AML-193 (cell line): ENCODE measurements around the gene SCUBE1.

Experiments
- DNase-seq, 2 experiments: peaks; one replicate each; lab custom pipeline; 2025; lab: John Stamatoyannopoulos, UW

The SCUBE1 gene

DNA sequence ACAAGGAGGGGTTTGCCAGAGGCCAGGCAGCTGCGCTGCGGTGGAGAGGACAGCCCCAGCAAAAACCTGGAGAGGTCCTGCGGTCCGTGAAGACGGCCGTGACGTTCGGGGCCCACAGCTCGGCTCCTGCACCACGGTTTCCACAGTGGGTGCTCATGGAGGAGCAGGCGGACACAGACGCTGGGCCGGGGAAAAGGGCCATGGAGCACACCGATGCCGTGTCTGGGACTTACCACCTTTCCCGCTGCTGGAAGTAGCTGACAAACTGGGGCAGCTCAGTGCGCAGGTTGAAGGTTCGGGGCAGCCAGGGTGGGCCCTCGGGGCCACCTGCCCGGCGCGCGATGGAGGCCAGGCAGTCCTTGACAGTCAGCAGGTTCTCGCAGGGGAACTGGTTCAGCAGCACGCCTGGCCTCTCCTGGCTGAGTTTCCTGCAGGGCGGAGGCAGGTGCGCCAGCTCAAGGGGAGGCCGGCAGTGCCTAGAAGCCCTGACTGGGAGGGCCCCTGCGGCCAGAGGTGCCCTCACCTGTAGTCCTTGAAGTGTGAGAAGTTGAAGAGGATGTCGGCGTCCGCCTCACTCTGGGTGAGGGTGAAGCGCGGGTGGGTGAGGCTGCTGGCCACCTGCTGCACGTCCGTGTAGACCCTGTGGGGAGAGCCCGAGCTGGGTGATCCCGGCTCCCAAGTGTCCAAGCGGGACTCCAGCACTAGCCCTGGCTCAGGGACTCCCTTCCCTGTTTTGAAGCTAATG lies 169.0 kb downstream of the SCUBE1 start:
- no peak for DNase-seq

DNA sequence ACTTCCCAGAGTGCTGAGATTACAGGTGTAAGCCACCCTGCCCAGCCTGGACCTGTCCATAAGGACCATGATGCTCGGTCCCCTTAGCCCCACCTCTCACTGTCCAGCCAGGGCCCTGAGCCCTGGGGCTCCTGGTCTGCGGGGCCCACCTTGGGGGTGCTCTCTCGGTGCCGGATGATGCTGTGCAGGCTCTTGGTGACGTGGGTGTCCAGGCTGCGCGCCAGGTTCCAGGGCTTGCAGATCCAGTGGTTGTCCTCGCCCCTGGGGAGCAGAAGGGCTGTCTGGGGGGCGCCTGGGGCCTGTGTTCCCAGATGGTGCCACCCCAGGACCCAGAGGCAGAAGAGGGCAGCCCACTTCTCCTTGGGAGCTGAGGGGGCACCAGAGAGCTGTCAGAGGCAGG lies 169.6 kb downstream of the SCUBE1 start:
- DNase-seq, result no peak

- DNase-seq, result no peak
These were observed 171.0 kb downstream of the SCUBE1 start for GRCh38 chr22:43172191-43172590.

GRCh38 chr22:43171607-43172006 lies 171.6 kb downstream of the SCUBE1 start:
- no peak for DNase-seq

DNA sequence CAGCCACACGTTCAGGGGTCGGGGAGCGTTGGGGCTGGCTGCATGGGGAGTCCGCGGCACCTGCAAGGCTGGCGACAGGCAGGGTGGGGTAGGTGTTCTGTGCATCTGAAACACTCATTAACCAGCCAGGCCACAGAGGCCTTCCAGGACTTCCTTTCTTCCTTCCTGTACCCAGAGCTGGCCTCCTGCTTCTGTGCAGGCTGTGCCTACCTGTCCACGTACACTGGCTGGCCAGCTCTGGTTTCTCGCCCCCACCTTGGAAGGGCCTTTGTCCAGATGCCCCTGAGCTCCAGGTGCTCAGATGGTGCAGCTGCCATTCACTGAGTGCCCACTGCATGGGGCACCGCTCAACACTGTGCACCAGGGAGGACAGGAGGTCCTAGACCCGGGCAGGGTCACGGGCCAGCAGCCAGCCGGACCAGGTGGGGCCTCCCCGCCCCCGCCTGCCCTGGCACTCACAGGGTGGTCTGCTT lies 172.1 kb downstream of the SCUBE1 start:
- no peak for DNase-seq

GRCh38 chr22:43170131-43170480 lies 173.1 kb downstream of the SCUBE1 start:
- DNase-seq, result no peak

GRCh38 chr22:43169310-43170130 lies 173.7 kb downstream of the SCUBE1 start:
- DNase-seq, result no peak

- no peak for DNase-seq
These were observed 174.5 kb downstream of the SCUBE1 start for GRCh38 chr22:43168471-43169309.

DNA sequence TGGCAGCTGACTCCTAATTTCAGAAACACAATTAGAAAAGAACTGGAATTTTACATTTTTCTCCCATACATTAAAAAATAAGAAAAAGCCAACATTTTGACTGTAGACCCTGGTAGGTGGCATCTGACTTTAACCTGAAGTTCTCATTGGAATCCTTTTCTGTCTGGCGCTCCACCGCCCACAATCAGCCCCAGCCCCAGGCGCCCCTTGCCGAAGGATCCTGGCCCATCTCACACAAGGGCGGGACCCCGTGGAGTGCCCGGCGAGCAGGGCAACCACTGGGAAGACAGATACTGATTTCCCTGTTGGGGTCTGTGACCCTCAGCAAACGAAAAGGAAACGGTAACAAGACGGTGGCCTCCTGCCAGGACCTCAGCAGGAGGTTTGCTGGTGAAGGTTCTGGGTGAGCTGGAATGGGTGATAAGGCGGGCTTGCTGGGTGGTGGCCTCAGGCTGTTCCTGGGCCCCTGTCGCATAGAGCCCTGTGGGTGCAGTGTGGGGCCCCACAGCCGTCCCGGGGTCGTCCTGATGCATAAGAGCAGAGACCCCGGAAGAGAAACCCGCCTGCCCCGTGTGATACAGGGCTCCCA lies 176.1 kb downstream of the SCUBE1 start:
- DNase-seq, result no peak

- DNase-seq, result no peak
These were observed 176.8 kb downstream of the SCUBE1 start for GRCh38 chr22:43166132-43166930.

GRCh38 chr22:43164636-43165035 lies 178.5 kb downstream of the SCUBE1 start:
- no peak for DNase-seq

DNA sequence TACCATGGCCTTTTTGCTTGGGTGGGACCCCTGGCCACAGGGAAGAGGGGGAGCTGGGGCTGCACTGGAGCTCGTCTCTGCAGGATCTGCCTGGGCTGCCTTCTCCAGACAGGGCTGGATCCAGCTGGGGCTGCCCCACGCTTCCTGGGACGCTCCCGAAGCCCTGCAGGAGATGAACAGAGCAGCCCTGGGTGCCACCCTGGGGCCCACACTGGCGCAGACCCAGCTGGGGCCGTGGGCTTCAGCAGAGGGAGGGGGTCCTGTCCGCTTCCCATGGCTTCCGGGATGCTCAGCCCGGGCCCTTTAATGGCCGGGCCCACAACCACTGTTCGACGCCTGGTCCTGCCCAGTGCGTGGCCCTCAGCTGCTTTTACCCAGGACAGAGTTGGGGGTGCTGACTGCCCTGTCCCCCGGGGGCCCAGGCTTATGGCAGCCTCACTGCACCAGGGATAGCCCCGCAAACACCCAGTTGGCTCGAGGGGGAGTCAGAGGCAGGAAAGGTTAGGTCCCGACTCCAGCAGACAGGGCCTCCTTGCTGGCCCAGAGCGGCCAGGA lies 179.9 kb downstream of the SCUBE1 start:
- no peak for DNase-seq

- DNase-seq, result no peak
These were observed 180.6 kb downstream of the SCUBE1 start for GRCh38 chr22:43162412-43163150.

- DNase-seq, result no peak
These were observed 182.6 kb downstream of the SCUBE1 start for GRCh38 chr22:43160497-43161126.

DNA sequence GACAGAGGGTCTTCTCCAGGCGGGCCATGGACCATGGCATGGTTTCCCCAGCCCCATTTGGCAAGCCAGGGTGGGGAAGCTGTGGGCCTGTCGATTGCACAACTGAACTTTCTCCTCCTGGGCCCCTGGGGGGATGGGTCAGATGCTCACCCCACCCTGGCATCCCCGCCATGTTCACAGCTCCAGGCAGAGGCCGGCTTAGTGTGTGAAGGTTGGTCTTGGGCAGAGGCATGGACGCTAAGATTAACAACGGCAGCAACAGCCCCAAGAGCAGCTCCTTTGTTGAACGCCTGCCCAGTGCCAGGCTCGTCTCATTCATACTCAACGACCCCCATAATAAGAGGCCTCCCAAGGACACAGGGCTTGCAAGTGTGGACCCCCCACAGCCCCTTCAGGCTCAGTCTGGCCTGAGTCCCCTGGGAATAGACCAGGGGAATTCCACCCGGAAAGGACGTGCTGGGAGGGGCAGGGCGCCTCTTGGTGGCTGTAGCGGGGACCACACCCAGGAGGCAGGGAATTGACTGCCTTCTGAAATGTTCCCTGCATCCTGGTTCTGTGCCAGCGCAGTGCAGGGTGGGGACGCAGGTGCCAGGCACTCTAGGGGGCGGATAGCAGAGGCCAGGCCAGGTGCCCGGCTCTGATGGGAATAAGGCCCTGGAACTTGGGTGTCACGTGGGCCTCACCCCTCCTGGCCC lies 183.5 kb downstream of the SCUBE1 start:
- no peak for DNase-seq

DNA sequence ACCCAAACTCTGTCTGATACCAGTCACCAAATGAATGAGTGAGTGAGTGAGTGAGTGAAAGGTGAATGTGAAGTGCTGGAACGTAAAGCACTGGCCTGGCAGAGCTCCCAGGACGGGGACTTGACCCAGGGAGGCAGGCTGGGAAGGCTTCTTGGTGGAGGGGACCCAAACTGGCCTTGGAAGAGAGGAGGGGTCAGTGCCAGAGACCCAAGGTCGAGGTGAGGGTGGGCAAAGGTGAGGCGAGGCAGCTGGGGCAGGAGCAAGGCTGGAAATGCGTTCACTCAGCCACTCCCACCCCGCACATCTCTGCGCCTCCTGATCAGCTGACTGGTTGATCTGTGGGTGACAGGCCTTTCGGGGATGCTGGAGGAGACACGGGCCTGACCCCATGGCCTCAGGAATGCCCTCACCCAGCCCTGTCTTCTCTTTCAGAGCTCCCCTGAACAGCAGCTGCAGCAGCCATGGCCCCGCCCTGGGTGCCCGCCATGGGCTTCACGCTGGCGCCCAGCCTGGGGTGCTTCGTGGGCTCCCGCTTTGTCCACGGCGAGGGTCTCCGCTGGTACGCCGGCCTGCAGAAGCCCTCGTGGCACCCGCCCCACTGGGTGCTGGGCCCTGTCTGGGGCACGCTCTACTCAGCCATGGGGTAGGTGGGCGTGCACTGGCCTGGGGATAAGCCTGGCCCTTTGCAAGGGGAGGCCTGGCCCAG lies 184.2 kb downstream of the SCUBE1 start:
- no peak for DNase-seq

DNA sequence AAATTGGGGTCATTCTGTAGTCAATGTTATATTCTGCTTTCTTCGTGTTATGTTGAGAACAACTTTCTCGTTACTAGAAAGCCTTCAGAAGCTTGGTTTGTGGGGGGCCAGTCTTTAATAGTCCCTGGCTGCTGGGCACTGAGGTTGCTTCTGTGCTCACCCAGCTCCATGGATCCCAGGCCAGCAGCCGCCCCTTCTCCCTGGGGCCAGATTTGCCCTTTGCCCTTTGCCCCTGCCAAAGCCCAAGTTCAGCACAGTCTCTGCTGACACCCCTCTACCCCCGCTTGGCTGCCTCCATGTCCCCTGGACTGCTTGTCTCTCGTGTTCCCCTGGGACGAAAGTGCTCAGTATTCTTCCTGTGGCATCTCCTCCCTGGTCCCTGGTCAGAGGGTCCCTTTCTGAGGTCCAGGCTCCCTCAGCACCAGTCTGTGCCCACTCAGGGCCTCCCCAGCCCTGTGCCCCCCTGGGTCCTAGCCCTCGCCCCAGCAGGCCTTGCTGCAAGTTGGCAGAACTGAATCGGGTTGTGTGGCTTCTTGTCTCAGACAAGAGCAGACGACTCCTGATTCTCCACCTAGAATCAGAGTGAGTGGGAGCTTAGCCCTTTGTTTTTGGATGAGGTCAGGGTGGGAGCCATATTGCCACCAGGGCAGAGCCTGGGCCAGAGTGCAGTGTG lies 185.2 kb downstream of the SCUBE1 start:
- DNase-seq, result no peak

DNA sequence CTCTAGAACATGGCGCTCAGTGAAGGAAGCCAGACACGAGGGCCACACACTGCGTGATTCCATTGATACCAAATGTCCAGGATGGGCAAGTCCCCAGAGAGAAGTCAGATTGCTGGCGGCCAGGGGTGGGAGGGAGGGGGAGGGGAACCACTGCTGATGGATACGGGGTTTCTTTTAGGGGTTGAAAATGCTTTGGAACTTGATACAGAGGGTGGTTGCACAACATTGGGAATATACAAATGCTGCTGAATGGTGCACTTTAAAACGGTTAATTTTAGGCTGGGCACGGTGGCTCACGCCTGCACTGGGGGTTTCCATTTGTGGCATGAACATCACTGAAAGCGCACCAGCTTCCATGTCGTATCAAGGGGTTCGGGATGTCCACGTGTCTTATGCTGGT lies 186.8 kb downstream of the SCUBE1 start:
- DNase-seq, result no peak
